ENCODE measurements around the gene PHKG1. TPM values are rescaled to one million over a fixed set of nuclear protein-coding genes. Genes with fewer than 3 reads are reported as not detected.

PHKG1 gene
- 0.98 and 7.5 TPM in 2 replicates for total RNA-seq (ENCODE audit: low replicate concordance)

GRCh38 chr7:56092789-56093531 is at the start of gene PHKG1:
Gene PHKG1 (minus strand): TSS chr7:56092952. CDS start chr7:56088941, 4,011 bp downstream.

GRCh38 chr7:56115852-56116538 is 23.2 kb upstream of the PHKG1 start, which contains the start of gene NUPR2:
Gene NUPR2 (minus strand): TSS chr7:56116417. CDS start chr7:56116314, 103 bp downstream.

GRCh38 chr7:56106108-56107073 is 13.6 kb upstream of the PHKG1 start, which contains the start of gene CHCHD2:
Gene CHCHD2 (minus strand): TSS chr7:56106476. CDS start chr7:56106413, 63 bp downstream.

GRCh38 chr7:56063882-56064625 is 28.7 kb downstream of the PHKG1 start, which contains the start of gene SUMF2:
Gene SUMF2 (plus strand): TSS chr7:56064286. CDS start chr7:56064312, 26 bp downstream.

GRCh38 chr7:56051339-56052191 is 41.2 kb downstream of the PHKG1 start, which contains the start of the genes CCT6A and PSPH:
Gene CCT6A (plus strand): TSS chr7:56051765. CDS start chr7:56051849, 84 bp downstream.
Gene PSPH (minus strand): TSS chr7:56051444. CDS start chr7:56021212, 30,232 bp downstream.

Other genes with a start within 250 kb of the PHKG1 start
- gene SEPTIN14, start 230.2 kb downstream of the PHKG1 start, total RNA-seq (ENCODE audit: low replicate concordance) = not detected in 2 replicates
- gene ZNF713, start 205.5 kb downstream of the PHKG1 start, total RNA-seq (ENCODE audit: low replicate concordance) = 1.1 and 1.2 TPM in 2 replicates
- gene MRPS17, start 141.1 kb downstream of the PHKG1 start, total RNA-seq (ENCODE audit: low replicate concordance) = 6.7 and 15.7 TPM in 2 replicates
- gene NIPSNAP2, start 128.4 kb downstream of the PHKG1 start, total RNA-seq (ENCODE audit: low replicate concordance) = 24.2 and 32.8 TPM in 2 replicates
- gene PSPH, start 41.5 kb downstream of the PHKG1 start, total RNA-seq (ENCODE audit: low replicate concordance) = 33.5 and 115 TPM in 2 replicates
- 212 and 237 TPM in 2 replicates for gene CCT6A, start 41.2 kb downstream of the PHKG1 start, total RNA-seq (ENCODE audit: low replicate concordance)
- gene SUMF2, start 28.7 kb downstream of the PHKG1 start, total RNA-seq (ENCODE audit: low replicate concordance) = 184 and 185 TPM in 2 replicates
- 190 and 433 TPM in 2 replicates for gene CHCHD2, start 13.5 kb upstream of the PHKG1 start, total RNA-seq (ENCODE audit: low replicate concordance)
- not detected in 2 replicates for gene NUPR2, start 23.5 kb upstream of the PHKG1 start, total RNA-seq (ENCODE audit: low replicate concordance)